ENCODE data around the gene PLCG1.
A peak's percentile ranks its signal among the peaks of the same experiment; 100 is the strongest.

Gene PLCG1

DNA sequence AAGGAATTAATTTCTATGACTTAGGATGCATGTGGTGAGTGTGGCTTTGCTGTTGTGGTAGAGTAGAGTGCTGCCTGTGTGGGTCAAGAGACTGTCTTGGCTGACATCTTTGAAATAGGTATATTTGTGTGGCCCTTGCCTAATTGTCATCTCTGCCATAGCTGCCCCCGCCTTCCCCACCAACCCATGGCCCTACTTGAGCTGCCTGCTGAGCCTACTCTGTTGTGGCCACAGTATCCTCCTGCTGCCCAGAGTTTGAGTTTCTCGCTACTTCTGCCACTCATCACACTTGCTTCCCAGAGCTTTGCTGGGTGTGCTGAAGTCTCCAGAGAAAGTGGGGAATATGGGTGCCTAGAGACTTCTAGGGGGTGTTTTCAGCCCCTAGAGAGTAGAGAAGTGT, 8.0 kb downstream of the PLCG1 start:
- DNase-seq, result no peak

DNA sequence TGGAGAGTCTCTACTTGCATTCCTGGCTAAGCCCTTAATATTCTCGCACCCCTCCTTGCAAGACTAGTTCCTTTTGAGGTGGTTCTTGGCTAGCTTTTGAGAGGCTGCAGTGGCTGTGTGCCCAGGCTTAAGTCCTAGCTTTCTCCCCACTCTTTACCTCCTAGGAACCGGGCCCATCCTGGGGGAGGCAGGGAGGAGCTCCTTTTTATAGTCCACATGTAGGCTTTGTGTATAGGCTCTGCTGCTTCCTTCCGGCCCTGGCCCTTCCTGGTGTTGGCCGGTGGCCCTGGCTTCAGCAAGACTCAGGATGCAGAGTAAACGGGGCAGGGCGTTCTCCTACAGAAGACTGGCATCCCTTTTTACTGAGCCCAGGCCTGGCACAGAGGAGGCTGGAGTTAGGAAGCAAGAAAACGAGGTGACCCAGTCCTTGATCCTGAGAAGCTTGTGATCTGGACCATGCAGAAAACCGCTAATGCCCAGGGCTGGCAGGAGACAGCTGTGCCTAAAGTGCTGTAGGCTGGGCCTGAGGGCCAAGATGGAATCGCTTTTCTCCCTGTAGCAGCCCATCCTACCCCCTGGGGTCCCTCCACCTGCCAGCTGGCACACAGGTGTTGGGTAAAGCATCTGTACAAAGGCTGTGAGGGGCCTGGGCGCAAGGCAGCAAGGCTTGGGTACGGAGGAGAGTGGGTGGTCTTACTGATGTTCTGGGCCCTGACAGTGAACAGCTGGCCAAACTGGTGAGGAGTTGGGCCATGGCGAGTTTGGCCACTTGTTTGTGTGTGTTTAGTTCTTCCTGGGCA, 8.7 kb downstream of the PLCG1 start:
- no peak for DNase-seq

DNA sequence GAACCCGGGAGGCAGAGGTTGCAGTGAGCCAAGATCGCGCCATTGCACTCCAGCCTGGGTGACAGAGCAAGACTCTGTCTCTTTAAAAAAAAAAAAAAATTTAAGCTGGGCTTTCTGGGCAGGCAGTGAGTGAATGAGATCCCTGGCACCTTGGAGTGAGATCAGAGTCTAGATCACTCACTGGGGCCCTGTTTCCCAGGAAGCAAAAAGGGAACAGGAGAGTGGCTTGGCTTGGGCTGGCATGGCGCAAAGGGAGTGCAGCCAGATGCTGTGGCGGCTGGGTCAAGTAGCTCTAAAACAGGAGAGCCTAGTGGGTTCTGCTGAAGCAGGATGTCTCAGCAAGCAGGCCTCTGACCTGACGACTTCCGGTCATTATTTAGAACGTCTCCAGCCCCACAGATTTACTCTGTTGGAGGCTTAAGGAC, 10.4 kb downstream of the PLCG1 start:
- DNase-seq, result no peak

DNA sequence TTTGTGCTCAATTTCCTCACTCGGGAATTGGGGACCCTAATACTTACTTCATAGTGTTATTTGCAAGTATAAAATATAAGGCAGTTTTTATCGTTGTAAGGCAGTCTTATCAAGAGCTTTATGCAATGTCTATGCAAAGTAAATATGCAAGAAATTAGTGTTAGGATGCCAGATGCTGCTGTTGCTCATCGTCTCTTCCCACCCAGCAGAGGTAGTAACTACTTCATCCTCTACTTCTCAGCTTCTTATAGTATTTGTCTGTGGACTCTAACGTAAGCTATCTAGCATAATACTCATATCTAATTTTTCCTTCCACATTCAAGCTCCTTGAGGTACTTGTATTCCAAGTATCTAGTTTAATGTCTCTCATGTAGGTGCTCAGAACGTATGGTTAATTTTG, 11.6 kb downstream of the PLCG1 start:
- DNase-seq, result no peak

DNA sequence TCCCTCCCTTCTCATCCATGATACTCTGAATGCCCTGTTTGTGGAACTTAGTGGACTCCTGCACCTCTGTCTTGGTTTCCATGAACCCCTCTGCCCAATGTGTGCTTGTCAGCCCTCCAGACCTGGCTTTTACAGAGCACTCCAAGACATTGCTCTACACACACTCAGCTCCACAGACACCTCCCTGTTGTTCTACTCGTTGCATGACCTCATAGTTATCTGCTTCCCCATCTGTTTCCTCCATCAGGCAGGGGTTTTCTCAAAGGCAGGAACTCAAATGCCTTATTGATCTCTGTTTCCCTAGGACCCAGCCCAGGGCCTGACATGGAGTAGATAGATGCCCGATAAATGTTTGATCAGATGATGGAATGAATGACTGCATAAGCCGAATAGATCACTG, 13.3 kb downstream of the PLCG1 start:
- peak in 1 of 2 donors; percentile 51 for DNase-seq

DNA sequence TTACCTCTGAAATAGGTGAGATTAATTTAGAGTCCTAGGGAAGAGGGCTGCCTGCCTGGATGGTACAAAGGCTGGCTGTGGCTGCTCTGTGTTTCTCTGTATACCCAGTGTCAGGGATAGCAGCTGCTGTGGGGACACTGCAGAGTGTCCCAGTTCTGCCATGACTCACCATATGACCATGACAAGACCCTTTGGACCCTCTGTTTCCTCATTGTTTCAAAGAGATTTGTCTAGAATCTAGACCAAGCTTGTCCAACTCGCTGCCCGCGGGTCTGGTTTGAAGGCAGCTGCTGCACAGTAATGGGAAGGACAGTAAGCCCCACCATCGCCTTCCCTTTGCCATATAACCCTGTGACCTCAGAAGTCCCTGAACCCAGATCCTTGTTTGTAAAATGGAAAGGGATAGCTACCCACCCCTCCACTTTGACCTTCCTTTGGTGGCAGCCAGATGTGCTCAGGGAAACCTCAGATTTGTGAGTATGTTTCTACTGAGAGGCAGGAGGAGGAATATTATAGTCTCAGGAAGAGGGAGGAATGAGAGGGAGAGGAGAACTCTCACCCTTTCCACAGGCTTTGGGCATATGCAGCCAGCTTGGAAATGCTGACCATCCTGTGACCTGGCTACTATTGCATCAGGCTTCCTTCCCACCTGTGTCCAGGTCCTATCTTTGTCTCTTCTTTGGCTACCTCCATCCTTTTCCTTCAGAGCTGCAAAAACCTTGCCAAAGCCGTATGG, 14.0 kb downstream of the PLCG1 start:
- no peak for DNase-seq

DNA sequence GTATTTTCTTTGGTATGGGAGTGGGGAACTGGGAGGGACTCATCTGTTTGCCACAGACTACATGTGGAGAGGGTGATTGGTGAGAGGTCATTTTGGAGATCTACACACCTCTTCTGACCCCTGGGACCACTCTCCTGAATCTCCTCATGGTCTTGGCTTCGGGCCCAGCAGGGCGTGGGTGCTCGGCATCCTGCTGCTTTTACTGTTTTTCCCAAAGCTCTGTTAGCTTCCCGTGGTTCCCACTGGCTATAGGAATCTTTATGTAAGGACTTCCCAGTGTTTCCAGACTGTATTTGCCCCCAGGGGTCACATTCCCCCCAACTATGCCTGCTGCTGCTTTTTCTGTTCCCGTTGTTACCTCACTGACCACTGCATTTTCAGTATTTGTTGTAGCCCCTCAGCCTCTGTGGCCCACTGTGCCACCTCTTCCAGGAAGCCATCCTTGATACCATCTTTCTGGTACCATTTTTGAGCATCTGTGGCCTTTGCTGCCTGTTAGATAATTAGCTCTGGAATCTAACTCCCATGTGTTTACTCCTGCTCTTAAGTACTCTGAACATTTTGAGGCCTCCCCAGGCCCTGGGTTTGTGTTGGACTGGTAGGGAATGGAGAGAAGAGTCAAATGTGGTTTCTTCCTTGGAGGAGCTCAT, 14.9 kb downstream of the PLCG1 start:
- DNase-seq, result no peak

DNA sequence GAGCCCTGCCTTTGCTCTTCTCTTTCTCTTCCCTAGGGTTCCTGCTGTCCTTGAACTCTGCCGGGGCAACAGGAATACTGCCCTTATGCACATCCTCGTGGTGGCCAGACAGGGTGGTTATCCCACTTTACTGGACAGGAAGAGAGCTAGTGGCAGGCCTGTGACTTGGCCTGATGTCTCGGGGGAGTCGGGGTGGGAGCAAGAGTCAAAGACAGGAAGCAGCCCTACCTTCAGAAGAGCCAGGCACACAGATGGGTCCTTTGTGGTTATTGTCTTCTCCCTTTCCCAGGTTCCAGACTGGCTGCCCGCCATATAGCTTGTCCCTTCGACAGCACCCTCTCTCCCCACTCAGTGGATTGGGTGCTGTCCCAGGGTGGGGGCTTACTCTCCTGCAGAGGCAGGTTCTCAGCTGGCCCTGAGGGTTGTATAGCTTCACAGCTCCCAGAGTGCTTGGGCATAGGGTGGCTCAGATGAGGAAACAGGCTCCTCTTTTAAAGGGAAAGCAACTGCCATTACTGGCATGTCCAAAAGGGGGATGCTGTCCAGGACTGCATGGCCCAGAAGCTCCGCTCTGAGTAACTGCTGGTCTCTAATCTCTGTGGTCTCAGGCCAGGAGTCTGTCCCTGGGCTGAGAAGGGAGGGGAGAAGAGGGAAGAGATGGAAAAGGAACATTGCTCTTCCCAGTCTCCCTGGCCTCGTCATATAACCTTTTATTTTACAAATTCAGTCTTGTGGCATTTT, 17.3 kb downstream of the PLCG1 start:
- DNase-seq, result no peak

DNA sequence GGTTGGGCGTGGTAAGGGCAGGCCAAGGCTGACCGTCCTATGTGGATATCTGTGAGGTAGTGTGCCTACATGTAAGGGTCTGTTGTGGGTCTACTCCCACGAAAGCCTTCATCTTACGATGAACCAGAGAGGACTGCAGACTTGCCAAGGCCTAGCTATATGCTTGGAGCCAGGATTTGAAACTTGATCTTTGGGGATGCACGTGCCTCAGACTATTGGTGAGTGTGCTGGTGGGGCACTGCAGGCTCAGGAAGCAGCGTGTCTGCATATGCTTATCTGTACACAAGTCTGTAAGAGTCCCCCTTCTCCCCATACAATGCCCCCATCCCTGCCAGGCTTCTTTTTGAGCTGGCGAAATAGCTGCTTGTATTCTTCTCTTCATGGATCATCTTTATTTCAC, 17.9 kb downstream of the PLCG1 start:
- DNase-seq, result no peak

DNA sequence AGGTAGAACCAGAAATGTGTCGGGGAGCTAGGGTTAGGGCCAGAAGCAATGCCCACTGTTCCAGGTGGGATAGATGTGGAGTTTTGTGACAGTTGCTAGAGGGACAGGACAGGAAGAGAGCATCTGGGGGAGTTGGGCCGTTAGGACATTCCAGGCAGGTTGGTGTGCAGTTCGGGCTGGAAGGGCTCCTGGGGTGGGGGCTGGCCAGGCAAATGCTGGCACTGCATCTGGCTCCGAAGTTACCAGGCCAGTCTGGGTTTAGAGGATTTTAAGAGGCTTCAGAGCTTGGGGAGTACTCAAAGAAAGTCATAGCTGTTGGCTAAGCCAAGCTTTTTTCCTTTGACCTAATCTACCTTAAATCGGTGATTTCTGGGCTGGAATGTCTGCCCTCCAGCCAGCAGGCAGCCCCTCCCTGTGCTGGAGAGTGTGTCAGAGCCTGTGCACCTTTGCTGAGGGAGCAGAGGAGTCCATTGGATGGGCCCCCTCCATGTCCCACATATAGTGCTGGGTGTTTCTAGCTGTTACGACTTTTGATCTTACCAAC, 20.8 kb downstream of the PLCG1 start:
- no peak for DNase-seq

DNA sequence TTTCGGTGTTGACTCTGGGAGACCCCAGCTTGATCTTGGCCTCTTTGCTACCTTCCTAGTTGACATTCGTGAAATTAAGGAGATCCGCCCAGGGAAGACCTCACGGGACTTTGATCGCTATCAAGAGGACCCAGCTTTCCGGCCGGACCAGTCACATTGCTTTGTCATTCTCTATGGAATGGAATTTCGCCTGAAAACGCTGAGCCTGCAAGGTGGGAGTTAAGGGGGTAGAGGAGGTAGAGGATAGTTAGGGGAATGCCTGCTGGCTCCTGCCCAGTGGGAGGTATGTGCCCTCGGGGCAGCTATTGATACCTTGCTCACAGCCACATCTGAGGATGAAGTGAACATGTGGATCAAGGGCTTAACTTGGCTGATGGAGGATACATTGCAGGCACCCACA, 22.2 kb downstream of the PLCG1 start:
- no peak for DNase-seq

DNA sequence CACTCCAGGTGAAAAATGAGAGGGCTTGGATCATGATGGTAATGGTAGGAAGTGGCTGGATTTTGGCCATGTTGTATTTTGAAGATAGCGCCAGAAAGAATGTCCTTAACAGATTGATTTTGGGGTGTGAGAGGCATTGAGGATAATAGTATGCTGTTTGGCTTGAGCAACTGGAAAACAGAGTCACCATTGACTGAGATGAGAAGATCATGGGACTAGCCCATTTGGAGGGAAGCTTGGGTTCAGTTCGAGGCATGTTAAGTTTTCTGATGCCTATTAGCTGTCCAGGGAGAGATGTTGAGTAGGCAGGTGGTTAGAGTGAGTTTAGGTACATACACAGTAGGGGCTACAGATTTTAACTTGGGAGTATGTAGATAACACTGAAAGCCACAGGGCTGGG, 23.3 kb downstream of the PLCG1 start:
- DNase-seq, result no peak

DNA sequence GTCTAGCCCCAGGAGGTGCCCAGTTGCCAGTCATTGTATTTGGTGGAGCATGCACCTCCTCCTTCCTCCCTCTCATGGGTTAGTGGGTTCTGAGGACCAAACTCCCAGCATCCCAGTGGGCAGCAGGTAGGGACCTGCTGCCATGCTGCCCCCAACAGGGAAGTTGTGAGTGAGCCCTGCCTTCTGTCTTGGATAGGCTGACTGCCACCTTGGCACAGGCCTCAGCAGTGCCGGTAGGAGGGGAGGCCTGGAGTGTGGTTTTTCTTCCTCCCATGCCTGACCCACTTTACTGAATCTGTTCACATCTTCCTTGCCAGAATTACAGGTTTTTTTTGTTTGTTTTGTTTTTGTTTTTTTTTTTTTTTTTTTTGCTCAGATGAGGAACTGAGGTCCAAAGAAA, 24.5 kb downstream of the PLCG1 start:
- DNase-seq, result no peak

DNA sequence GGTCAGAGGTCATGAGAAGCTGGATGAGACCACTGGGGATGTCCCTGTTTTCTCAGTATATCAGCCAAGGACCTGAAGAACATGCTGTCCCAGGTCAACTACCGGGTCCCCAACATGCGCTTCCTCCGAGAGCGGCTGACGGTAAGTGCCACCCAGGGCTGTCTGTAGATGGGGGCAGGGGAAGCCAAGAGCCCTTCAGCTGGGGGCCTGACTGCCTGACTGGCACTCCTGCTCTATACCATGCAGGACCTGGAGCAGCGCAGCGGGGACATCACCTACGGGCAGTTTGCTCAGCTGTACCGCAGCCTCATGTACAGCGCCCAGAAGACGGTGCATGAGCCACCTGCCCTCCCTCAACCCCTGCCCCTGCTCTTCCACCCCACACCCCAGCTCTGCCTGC, 25.1 kb downstream of the PLCG1 start:
- no peak for DNase-seq

DNA sequence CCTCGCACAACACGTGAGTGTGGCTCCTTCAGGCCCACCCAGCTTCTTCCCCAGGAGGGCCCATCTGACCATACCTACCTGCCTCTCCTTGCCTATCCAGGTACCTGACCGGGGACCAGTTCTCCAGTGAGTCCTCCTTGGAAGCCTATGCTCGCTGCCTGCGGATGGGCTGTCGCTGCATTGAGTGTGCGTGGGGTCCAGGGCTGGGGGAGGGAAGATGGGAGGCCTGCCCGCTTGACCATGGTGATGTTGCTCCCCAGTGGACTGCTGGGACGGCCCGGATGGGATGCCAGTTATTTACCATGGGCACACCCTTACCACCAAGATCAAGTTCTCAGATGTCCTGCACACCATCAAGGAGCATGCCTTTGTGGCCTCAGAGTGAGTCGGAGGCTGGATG, 26.5 kb downstream of the PLCG1 start:
- no peak for DNase-seq

DNA sequence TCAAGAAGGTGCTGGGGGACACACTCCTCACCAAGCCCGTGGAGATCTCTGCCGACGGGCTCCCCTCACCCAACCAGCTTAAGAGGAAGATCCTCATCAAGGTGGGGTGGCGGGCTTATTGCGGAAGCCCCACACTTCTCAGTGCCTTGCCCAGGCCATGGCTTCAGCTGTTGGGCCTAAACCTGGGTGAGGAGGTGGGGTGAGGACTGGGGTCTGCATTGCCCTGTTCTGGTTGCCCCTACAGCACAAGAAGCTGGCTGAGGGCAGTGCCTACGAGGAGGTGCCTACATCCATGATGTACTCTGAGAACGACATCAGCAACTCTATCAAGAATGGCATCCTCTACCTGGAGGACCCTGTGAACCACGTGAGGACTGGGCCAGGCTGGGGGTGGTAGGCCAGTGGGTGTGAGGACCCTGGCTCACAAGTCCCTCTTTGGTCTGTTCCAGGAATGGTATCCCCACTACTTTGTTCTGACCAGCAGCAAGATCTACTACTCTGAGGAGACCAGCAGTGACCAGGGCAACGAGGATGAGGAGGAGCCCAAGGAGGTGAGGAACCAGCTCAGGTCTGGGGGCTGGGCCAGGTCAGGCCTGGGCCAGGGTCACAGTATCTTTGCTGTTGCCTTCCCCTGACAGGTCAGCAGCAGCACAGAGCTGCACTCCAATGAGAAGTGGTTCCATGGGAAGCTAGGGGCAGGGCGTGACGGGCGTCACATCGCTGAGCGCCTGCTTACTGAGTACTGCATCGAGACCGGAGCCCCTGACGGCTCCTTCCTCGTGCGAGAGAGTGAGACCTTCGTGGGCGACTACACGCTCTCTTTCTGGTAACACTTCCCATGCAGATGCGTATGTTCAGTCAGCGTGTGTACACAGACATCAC, 27.9 kb downstream of the PLCG1 start:
- DNase-seq, result no peak

DNA sequence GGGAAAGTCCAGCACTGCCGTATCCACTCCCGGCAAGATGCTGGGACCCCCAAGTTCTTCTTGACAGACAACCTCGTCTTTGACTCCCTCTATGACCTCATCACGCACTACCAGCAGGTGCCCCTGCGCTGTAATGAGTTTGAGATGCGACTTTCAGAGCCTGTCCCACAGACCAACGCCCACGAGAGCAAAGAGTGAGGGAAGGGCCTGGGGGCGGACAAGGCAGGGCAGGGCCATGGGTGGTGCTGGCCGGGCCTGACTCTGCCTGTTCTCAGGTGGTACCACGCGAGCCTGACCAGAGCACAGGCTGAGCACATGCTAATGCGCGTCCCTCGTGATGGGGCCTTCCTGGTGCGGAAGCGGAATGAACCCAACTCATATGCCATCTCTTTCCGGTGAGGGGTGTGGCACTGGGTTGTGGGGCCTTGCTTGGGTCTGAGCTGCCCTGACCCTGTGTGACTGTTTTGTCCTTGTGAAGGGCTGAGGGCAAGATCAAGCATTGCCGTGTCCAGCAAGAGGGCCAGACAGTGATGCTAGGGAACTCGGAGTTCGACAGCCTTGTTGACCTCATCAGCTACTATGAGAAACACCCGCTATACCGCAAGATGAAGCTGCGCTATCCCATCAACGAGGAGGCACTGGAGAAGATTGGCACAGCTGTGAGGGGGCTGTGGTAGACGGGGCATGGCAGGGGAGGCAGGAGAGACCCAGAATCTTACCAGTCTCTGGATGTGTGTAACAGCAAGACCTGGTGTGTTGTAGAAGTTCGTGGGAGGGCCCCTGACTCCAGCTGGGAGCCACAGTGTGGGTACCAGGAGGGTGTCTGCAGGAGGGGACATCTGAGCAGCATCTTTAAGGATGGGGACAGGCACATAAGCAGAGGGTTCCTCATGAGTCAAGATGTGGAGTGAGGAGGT, 29.1 kb downstream of the PLCG1 start:
- DNase-seq, result no peak

DNA sequence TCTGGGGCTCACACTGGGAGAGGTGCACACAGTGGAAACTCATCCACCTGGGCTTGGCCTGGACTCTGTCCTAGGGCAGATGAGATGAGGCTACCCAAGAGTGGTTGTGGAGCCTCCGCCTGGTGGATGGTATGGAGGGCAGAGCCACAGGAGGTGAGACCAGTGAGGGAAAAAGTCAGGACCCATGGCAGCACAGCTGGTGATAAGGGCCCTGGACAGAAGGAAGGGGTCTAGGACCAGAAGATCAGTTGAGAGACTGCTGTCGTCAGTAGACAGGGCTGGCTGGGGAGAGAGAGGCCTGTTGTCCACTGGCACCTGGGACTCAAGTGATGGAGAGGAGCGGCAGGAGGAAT, 29.8 kb downstream of the PLCG1 start:
- DNase-seq, result no peak

DNA sequence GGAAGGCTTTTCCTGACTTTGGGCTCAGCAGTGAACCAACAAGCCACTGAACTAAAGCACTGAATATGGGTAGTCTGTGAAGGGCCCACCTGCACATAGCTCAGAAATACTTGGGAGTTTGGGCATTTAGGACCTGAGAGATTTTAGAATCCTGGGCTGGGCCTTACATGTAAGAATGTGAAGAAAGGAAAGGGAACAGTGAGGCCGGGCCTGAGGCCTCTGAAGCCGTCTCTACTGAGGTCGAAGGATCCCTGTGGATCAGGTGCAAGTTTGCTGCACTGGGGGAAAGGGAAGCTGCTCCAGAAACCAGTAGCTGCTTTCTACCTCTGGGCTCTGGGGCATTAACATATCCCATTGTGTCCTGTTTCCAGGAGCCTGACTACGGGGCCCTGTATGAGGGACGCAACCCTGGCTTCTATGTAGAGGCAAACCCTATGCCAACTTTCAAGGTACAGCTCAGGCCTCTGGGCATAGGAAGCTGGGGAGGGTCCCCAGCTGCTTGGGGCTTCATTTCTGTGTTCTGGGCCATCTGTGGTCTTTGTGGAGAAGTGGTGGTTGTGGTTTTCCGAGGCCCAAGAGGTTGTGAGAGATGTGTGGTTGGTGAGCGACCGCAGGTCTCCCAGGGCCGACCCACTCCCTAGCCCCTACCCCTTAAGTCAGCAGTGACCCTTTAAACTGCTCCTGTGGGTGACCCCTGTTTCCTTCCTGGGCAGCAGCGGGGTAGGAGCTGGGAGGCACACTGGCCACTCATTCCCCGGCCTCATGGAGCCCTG, 30.3 kb downstream of the PLCG1 start:
- DNase-seq, result no peak

All from CD4-positive, alpha-beta T cell treated with Interferon alpha-2 for 1 hour (primary cell).